DND-41 (cell line): ENCODE results near the gene CCL20.

Experiments
- ATAC-seq: fragments of 200-7000 bp; cut with Tn5 transposase; 3 replicates; pipeline ENCODE4 v1.9.1; 2021; ENCODE audit warnings: low read depth; ENCODE audit not compliant: insufficient read depth
- DNase-seq: peaks from one replicate; pipeline ENCODE4 v3.0.0-alpha.2; 2020
- H2AFZ ChIP-seq: 2 replicates; pipeline ENCODE4 v1.6.0; 2012; ENCODE audit warnings: low read depth, low read length
- H3K27ac ChIP-seq: 2 replicates; pipeline ENCODE4 v1.5.1; 2012; ENCODE audit warnings: low read length, inconsistent platforms
- H3K27me3 ChIP-seq: fragments of 200-600 bp; sonication (generic); 2 replicates; pipeline ENCODE4 v1.6.0; 2012; ENCODE audit warnings: low read length, mild to moderate bottlenecking, inconsistent platforms; ENCODE audit not compliant: insufficient read depth, poor library complexity
- H3K36me3 ChIP-seq: 2 replicates; pipeline ENCODE4 v1.5.1; 2012; ENCODE audit warnings: low read length, inconsistent platforms; ENCODE audit not compliant: insufficient read depth
- H3K4me1 ChIP-seq: 2 replicates; pipeline ENCODE4 v1.5.1; 2012; ENCODE audit warnings: mild to moderate bottlenecking, low read length; ENCODE audit not compliant: insufficient read depth
- H3K4me2 ChIP-seq: 2 replicates; pipeline ENCODE4 v1.6.0; 2012; ENCODE audit warnings: mild to moderate bottlenecking, moderate library complexity, low read length, inconsistent platforms; ENCODE audit not compliant: insufficient read depth
- H3K4me3 ChIP-seq, 2 experiments: fragments of 200-600 bp in 1 of 2; shearing (Covaris generic) in 1 of 2; 2 replicates each; pipeline ENCODE4 v1.5.1; 2012 to 2016; ENCODE audit warnings: inconsistent platforms in 2 of 2, low read length in 2 of 2, mild to moderate bottlenecking in 2 of 2, low read depth in 1 of 2, moderate library complexity in 1 of 2
- H3K79me2 ChIP-seq: 2 replicates; pipeline ENCODE4 v1.6.0; 2012; ENCODE audit warnings: low read length, inconsistent platforms; ENCODE audit not compliant: insufficient read depth
- H3K9ac ChIP-seq: 2 replicates; pipeline ENCODE4 v1.6.0; 2012; ENCODE audit warnings: low read depth, mild to moderate bottlenecking, inconsistent platforms, low read length, moderate library complexity
- H3K9me3 ChIP-seq: 2 replicates; pipeline ENCODE4 v1.5.1; 2012; ENCODE audit warnings: low read length, moderate library complexity, mild to moderate bottlenecking, inconsistent platforms; ENCODE audit not compliant: insufficient read depth, severe bottlenecking
- H4K20me1 ChIP-seq: 2 replicates; pipeline ENCODE4 v1.6.0; 2012; ENCODE audit warnings: low read length; ENCODE audit not compliant: insufficient read depth
- EZH2 ChIP-seq: IDR thresholded peaks from 3 replicates; pipeline ENCODE4 v1.6.1; 2012; ENCODE audit warnings: borderline replicate concordance, low read depth, mild to moderate bottlenecking, moderate library complexity, low read length, inconsistent platforms; ENCODE audit not compliant: severe bottlenecking
- TF ChIP-seq, protein P1 (sequence below): IDR thresholded peaks from 2 replicates; pipeline ENCODE4 v1.5.1; 2012; ENCODE audit warnings: borderline replicate concordance, low read length, moderate library complexity, mild to moderate bottlenecking; ENCODE audit not compliant: poor library complexity, severe bottlenecking; ENCODE audit errors: extremely low read depth

Gene CCL20

DNA sequence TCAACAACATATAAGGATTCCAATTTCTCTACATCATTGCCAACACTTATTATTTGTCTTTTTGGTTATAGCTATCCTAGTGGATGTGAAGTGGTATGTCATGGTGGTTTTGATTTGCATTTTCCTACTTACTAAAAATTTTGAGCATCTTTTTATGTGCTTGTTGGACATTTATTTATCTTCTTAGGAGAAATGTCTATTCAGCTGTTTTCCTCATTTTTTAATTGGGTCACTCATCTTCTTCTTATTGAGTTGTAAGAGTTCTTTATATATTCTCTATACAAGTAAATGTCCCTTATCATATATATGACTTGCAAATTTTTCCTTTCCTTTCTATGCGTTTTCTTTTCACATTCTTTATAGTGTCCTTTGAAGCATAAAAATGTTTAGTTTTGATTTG is 4.7 kb upstream of the CCL20 start:
- Histone ChIP-seq H3K27me3 (no peaks in the 10 kb centered on the region), H3K4me3 (no peak overlapping the region), H3K27ac (no peak overlapping the region), H3K4me1 (no peaks in the 10 kb centered on the region), H3K9ac (no peak overlapping the region), H3K4me2 (no peak overlapping the region), H3K36me3 (no peaks in the 10 kb centered on the region), H3K9me3 (no peaks in the 10 kb centered on the region), H4K20me1 (no peaks in the 10 kb centered on the region), H3K79me2 (no peaks in the 10 kb centered on the region), H2AFZ (no peak overlapping the region)
- no peak for TF ChIP-seq EZH2
- TF ChIP-seq, protein P1, sequence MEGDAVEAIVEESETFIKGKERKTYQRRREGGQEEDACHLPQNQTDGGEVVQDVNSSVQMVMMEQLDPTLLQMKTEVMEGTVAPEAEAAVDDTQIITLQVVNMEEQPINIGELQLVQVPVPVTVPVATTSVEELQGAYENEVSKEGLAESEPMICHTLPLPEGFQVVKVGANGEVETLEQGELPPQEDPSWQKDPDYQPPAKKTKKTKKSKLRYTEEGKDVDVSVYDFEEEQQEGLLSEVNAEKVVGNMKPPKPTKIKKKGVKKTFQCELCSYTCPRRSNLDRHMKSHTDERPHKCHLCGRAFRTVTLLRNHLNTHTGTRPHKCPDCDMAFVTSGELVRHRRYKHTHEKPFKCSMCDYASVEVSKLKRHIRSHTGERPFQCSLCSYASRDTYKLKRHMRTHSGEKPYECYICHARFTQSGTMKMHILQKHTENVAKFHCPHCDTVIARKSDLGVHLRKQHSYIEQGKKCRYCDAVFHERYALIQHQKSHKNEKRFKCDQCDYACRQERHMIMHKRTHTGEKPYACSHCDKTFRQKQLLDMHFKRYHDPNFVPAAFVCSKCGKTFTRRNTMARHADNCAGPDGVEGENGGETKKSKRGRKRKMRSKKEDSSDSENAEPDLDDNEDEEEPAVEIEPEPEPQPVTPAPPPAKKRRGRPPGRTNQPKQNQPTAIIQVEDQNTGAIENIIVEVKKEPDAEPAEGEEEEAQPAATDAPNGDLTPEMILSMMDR: no peak
- DNase-seq: no peak
- no peak for ATAC-seq

DNA sequence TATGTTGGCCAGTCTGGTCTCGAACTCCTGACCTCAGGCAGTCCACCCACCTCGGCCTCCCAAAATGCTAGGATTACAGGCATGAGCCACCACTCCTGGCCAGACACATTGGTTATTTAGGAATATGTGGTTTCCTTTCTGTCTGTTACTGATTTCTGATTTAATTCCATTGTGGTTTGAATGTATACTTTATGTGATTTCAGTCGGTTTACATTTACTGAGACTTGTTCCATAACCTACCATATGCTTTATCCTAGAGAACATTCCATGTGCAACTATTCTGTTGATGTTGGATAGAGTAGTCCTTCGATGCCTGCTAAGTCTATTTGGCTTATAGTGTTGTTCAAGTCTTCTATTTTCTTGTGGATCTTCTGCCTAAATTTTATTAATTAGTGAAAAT is 1.6 kb upstream of the CCL20 start:
- Histone ChIP-seq H3K36me3 (no peaks in the 10 kb centered on the region), H4K20me1 (no peaks in the 10 kb centered on the region), H3K4me2 (no peak overlapping the region), H3K79me2 (no peaks in the 10 kb centered on the region), H3K4me1 (no peaks in the 10 kb centered on the region), H3K4me3 (no peak overlapping the region), H2AFZ (no peak overlapping the region), H3K9me3 (no peaks in the 10 kb centered on the region), H3K27ac (no peak overlapping the region), H3K27me3 (no peaks in the 10 kb centered on the region), H3K9ac (no peak overlapping the region)
- no peak for ATAC-seq
- no peak for TF ChIP-seq EZH2
- TF ChIP-seq, protein P1: no peak
- no peak for DNase-seq

DNA sequence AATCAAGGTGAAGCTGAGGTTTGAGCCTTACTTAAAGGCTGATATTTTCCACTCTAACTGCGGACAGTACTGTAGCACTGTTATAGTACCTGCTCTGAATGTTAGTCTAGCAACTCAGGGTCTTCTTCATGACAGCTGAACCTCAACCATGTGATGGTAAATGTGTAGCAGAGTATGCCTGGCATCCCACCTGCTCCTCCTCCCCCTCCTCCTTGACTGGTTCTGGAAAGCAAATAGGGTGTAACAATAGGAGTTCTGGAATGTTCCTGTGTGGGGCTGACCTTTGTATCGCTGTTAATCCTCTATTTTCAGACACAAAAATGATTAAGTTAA is 447 bp upstream of the CCL20 start:
- H3K36me3 ChIP-seq: no peaks in the 10 kb centered on the region

DNA sequence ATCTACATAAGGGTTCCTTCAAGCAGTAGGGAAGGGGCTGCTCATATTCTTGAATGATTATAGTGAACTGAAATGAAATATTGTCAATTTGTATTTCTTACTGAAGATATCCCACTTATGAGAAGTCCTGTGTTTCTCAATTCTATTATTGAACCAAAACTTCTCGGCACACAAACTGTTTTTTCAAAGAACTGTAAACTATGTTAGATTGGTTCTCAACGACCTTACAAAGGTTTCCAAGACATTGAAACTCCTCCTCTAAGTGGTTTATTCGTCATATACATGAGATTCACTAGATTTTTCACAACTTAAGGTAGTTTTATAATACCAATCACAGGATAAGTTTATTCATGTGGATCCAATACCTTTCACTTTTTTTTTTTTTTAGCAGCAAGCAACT is 1.4 kb downstream of the CCL20 start:
- TF ChIP-seq, protein P1: no peak

More for the DNA sequence above, 447 bp upstream of the CCL20 start:
- Histone ChIP-seq H2AFZ (no peak overlapping the region), H3K4me1 (no peaks in the 10 kb centered on the region), H3K4me2 (no peak overlapping the region), H3K9ac (no peak overlapping the region), H3K9me3 (no peaks in the 10 kb centered on the region), H4K20me1 (no peaks in the 10 kb centered on the region), H3K79me2 (no peaks in the 10 kb centered on the region), H3K27ac (no peak overlapping the region), H3K27me3 (no peaks in the 10 kb centered on the region), H3K4me3 (no peak overlapping the region)
- ATAC-seq (no peak), DNase-seq (no peak)
- TF ChIP-seq, protein P1: no peak

More for the DNA sequence above, 1.4 kb downstream of the CCL20 start:
- Histone ChIP-seq H3K36me3 (no peaks in the 10 kb centered on the region), H3K9me3 (no peaks in the 10 kb centered on the region), H3K4me1 (no peaks in the 10 kb centered on the region), H2AFZ (no peak overlapping the region), H3K9ac (no peak overlapping the region), H4K20me1 (no peaks in the 10 kb centered on the region), H3K27me3 (no peaks in the 10 kb centered on the region), H3K4me3 (no peak overlapping the region), H3K27ac (no peak overlapping the region), H3K79me2 (no peaks in the 10 kb centered on the region), H3K4me2 (no peak overlapping the region)
- ATAC-seq (no peak), DNase-seq (no peak)
